GM12878 (cell line): ENCODE results near the gene NEO1.

Experiments
- IKZF2 ChIP-seq, 2 experiments: fragments of 450-650 bp; IDR thresholded peaks; 2 replicates each; pipeline ENCODE4 v1.6.1; 2017; ENCODE audit warnings: mild to moderate bottlenecking in 2 of 2, moderate library complexity in 2 of 2
- MAX ChIP-seq: IDR thresholded peaks from 2 replicates; pipeline ENCODE4 v1.6.1; 2012; ENCODE audit warnings: low read depth, low read length, improper control_type of control experiment
- NFYB ChIP-seq: IDR thresholded peaks from 2 replicates; pipeline ENCODE4 v1.6.1; 2011; ENCODE audit warnings: low read depth, mild to moderate bottlenecking, low read length, improper control_type of control experiment, moderate library complexity; ENCODE audit not compliant: insufficient read depth
- POLR2A ChIP-seq: IDR thresholded peaks from 2 replicates; pipeline ENCODE4 v1.6.1; 2011; ENCODE audit warnings: low read depth, mild to moderate bottlenecking, low read length
- POLR2AphosphoS5 ChIP-seq: IDR thresholded peaks from 2 replicates; pipeline ENCODE4 v1.6.1; 2011; ENCODE audit warnings: mild to moderate bottlenecking, low read length, inconsistent platforms
- TAF1 ChIP-seq: IDR thresholded peaks from 2 replicates; pipeline ENCODE4 v1.6.1; 2011; ENCODE audit warnings: mild to moderate bottlenecking, low read depth, low read length, borderline replicate concordance
- WRNIP1 ChIP-seq: IDR thresholded peaks from 2 replicates; pipeline ENCODE4 v1.6.1; 2011; ENCODE audit warnings: low read depth, low read length, improper control_type of control experiment, borderline replicate concordance
- TF ChIP-seq, protein P1 (sequence below), 3 experiments: IDR thresholded peaks in 2 of 3; conservative IDR thresholded peaks in 1 of 3; 2 replicates each; pipeline ENCODE4 v1.5.1; 2011; ENCODE audit warnings: low read depth in 3 of 3, low read length in 3 of 3, mild to moderate bottlenecking in 3 of 3, control low read depth in 2 of 3, moderate library complexity in 2 of 3, inconsistent platforms in 1 of 3, mixed read lengths in 1 of 3; ENCODE audit not compliant: control insufficient read depth in 2 of 3, insufficient read depth in 1 of 3; ENCODE audit errors: extremely low read depth in 1 of 3

DNA sequence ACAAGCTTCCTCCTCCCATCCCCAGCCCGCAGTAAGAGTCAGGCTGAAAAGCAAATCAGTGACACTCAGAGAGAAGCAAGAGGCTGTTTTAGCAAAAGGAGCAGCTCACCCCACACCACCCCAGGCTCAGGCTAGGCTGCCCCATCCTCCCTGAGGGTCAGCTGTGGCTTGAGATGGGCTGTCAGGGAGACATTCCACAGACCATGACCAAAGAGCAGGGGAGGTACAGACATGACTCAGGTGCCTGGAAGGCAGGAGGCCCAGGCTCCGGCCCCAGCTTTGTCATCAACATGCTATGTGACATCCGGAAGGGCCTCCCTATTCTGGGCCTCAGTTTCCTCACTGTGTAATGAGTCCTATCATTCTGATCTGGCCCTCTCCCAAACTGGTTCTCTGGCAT, 291.8 kb downstream of the NEO1 start:
- TF ChIP-seq, protein P1, sequence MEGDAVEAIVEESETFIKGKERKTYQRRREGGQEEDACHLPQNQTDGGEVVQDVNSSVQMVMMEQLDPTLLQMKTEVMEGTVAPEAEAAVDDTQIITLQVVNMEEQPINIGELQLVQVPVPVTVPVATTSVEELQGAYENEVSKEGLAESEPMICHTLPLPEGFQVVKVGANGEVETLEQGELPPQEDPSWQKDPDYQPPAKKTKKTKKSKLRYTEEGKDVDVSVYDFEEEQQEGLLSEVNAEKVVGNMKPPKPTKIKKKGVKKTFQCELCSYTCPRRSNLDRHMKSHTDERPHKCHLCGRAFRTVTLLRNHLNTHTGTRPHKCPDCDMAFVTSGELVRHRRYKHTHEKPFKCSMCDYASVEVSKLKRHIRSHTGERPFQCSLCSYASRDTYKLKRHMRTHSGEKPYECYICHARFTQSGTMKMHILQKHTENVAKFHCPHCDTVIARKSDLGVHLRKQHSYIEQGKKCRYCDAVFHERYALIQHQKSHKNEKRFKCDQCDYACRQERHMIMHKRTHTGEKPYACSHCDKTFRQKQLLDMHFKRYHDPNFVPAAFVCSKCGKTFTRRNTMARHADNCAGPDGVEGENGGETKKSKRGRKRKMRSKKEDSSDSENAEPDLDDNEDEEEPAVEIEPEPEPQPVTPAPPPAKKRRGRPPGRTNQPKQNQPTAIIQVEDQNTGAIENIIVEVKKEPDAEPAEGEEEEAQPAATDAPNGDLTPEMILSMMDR (IDR thresholded peaks at IDR 0.05 in 2 of 3, conservative IDR thresholded peaks at IDR 0.05 in 1 of 3; ENCODE audit: control insufficient read depth in 2 of 3, extremely low read depth in 1 of 3, insufficient read depth in 1 of 3, low read depth in 3 of 3, low read length in 3 of 3) = no peak
- no peak for TF ChIP-seq WRNIP1
- no peak for TF ChIP-seq NFYB
- TF ChIP-seq POLR2A = no peak
- no peak for TF ChIP-seq TAF1
- TF ChIP-seq MAX = no peak
- no peak for TF ChIP-seq POLR2AphosphoS5
- no peak for TF ChIP-seq IKZF2 (IDR thresholded peaks at IDR 0.05)
